Liver (tissue), 9 donors: Measurements from ENCODE around the gene PTGS2. TPM values are rescaled to one million over a fixed set of nuclear protein-coding genes. Genes with fewer than 3 reads are reported as not detected.
"Not testable (repeated sequence)": the region's sequence is repeated elsewhere in the genome, so short reads cannot be mapped to it uniquely, and the experiment has no call there.

ENCODE experiments used
- DNase-seq: peaks from one replicate; pipeline ENCODE4 v3.0.0-alpha.2; 2017; ENCODE audit warnings: low spot score
- H3K27ac ChIP-seq, 2 donors: one replicate each; pipeline ENCODE4 v1.7.0; 2013; ENCODE audit warnings: inconsistent platforms in 2 of 2, low read length in 2 of 2, control low read depth in 1 of 2, low read depth in 1 of 2, mild to moderate bottlenecking in 1 of 2
- H3K27me3 ChIP-seq, 4 donors: one replicate each; pipeline versions ENCODE4 v1.6.1 to v1.7.0; 2013; ENCODE audit warnings: low read length in 3 of 4, inconsistent platforms in 1 of 4, mild to moderate bottlenecking in 1 of 4, moderate library complexity in 1 of 4; ENCODE audit not compliant: control insufficient read depth in 4 of 4, insufficient read depth in 4 of 4
- H3K36me3 ChIP-seq, 4 donors: one replicate each; pipeline versions ENCODE4 v1.6.1 to v1.7.0; 2013; ENCODE audit warnings: low read length in 3 of 4, mild to moderate bottlenecking in 3 of 4, low read depth in 1 of 4, moderate library complexity in 1 of 4; ENCODE audit not compliant: control insufficient read depth in 4 of 4, insufficient read depth in 3 of 4
- H3K4me1 ChIP-seq, 4 donors: one replicate each; pipeline versions ENCODE4 v1.6.1 to v1.7.0; 2013; ENCODE audit warnings: low read length in 3 of 4, mild to moderate bottlenecking in 3 of 4, moderate library complexity in 1 of 4; ENCODE audit not compliant: control insufficient read depth in 4 of 4, insufficient read depth in 4 of 4
- H3K4me3 ChIP-seq, 3 donors: one replicate each; pipeline versions ENCODE4 v1.6.1 to v1.7.0; 2013; ENCODE audit warnings: low read length in 3 of 3, control low read depth in 1 of 3, low read depth in 1 of 3, mild to moderate bottlenecking in 1 of 3
- H3K9ac ChIP-seq, 2 donors: one replicate each; pipeline ENCODE4 v1.7.0; 2013; ENCODE audit warnings: low read length in 2 of 2, mild to moderate bottlenecking in 2 of 2, moderate library complexity in 2 of 2, control low read depth in 1 of 2, low read depth in 1 of 2
- H3K9me3 ChIP-seq, 4 donors: one replicate each; pipeline versions ENCODE4 v1.6.1 to v1.7.0; 2013; ENCODE audit warnings: low read length in 3 of 4; ENCODE audit not compliant: control insufficient read depth in 4 of 4
- CTCF ChIP-seq: fragments of 150-350 bp; IDR thresholded peaks from 2 replicates; pipeline ENCODE4 v1.5.1; 2017; ENCODE audit warnings: improper control_type of control experiment, low read depth, low read length; ENCODE audit not compliant: missing input control
- EGR1 ChIP-seq, 2 donors: IDR thresholded peaks; 2 replicates each; pipeline ENCODE4 v1.6.1; 2016 to 2018; ENCODE audit warnings: antibody characterized with exemption in 2 of 2, low read depth in 2 of 2
- FOXA1 ChIP-seq: IDR thresholded peaks from 2 replicates; pipeline ENCODE4 v1.6.1; 2016; ENCODE audit warnings: antibody characterized with exemption
- FOXA2 ChIP-seq: IDR thresholded peaks from 2 replicates; pipeline ENCODE4 v1.6.1; 2016; ENCODE audit warnings: antibody characterized with exemption
- GABPA ChIP-seq, 2 donors: IDR thresholded peaks in 1 of 2; conservative IDR thresholded peaks in 1 of 2; 2 replicates each; pipeline ENCODE4 v1.6.1; 2016; ENCODE audit warnings: antibody characterized with exemption in 2 of 2, mild to moderate bottlenecking in 1 of 2, moderate library complexity in 1 of 2
- HNF4G ChIP-seq: IDR thresholded peaks from 2 replicates; pipeline ENCODE4 v1.6.1; 2016; ENCODE audit warnings: antibody characterized with exemption
- JUND ChIP-seq, 2 donors: IDR thresholded peaks; 2 replicates each; pipeline ENCODE4 v1.6.1; 2016; ENCODE audit warnings: antibody characterized with exemption in 2 of 2
- NR2F2 ChIP-seq: IDR thresholded peaks from 2 replicates; pipeline ENCODE4 v1.6.1; 2016; ENCODE audit warnings: antibody characterized with exemption
- REST ChIP-seq: IDR thresholded peaks from 2 replicates; pipeline ENCODE4 v1.6.1; 2016; ENCODE audit warnings: antibody characterized with exemption, mild to moderate bottlenecking
- RXRA ChIP-seq, 2 donors: IDR thresholded peaks; 2 replicates each; pipeline ENCODE4 v1.6.1; 2017 to 2018; ENCODE audit warnings: antibody characterized with exemption in 2 of 2, mild to moderate bottlenecking in 1 of 2
- SP1 ChIP-seq: IDR thresholded peaks from 2 replicates; pipeline ENCODE4 v1.6.1; 2018; ENCODE audit warnings: antibody characterized with exemption, mild to moderate bottlenecking
- YY1 ChIP-seq: IDR thresholded peaks from 2 replicates; pipeline ENCODE4 v1.6.1; 2016; ENCODE audit warnings: antibody characterized with exemption, mild to moderate bottlenecking
- ZBTB33 ChIP-seq: IDR thresholded peaks from 2 replicates; pipeline ENCODE4 v1.6.1; 2016; ENCODE audit warnings: antibody characterized with exemption
- WGBS: extraction: QIAGEN DNeasy Blood & Tissue Kit; methylation state at CpG from one replicate; pipeline ENCODE4 v1.1.7; 2013; 5-methylcytosine and 5-hydroxymethylcytosine counted together
- polyA plus RNA-seq, 2 donors: library from polyadenylated mRNA; stranded (reverse) in 1 of 2; unstranded in 1 of 2; fragments of 200-250 nt in 1 of 2; fragments of >200 nt in 1 of 2; fragmentation: Nextera tagmentation in 1 of 2; extraction: Ambion mirVana in 1 of 2; gene quantifications; one replicate each; pipeline versions ENCODE4 v1.2.1 to v1.2.3, GENCODE V29; 2013 to 2015
- total RNA-seq, 2 donors: library from RNA; depleted of rRNA; stranded (reverse); fragments of >200 nt; gene quantifications; one replicate each; pipeline ENCODE4 v1.2.3, GENCODE V29; 2014
- donor health status: healthy.
- donor health status: healthy.
- donor health status: healthy.
- donor health status: healthy.
- donor health status: healthy.

Gene PTGS2
- total and polyA plus RNA-seq, 4 donors, result 0.11 to 0.33 (median 0.29) TPM

- no peak overlapping the region for H3K9ac ChIP-seq
- WGBS, result 89% methylated on average over 3 of the region's 3 CpGs
- H3K4me3 ChIP-seq, result no peak overlapping the region
- no peaks in the 10 kb centered on the region for H3K4me1 ChIP-seq
- TF ChIP-seq NR2F2, result no peak
- no peaks in the 10 kb centered on the region for H3K9me3 ChIP-seq
- no peaks in the 10 kb centered on the region for H3K36me3 ChIP-seq
- H3K27ac ChIP-seq, result no peak overlapping the region
- no peak for DNase-seq
- H3K27me3 ChIP-seq, result peaks cover 0 to 2% (median 0%) of the 10 kb centered on the region in 4 donors
Measured at GRCh38 chr1:186654741-186655140, 25.5 kb downstream of the PTGS2 start.

- TF ChIP-seq HNF4G, result no peak
- TF ChIP-seq RXRA (IDR thresholded peaks at IDR 0.05), result no peak
- TF ChIP-seq CTCF, result no peak
- TF ChIP-seq SP1, result no peak
- TF ChIP-seq FOXA2, result no peak
- no peak for TF ChIP-seq ZBTB33
- no peak for TF ChIP-seq GABPA (IDR thresholded peaks at IDR 0.05 in 1 of 2, conservative IDR thresholded peaks at IDR 0.05 in 1 of 2)
- no peak for TF ChIP-seq FOXA1
- no peaks in the 10 kb centered on the region for H3K9me3 ChIP-seq
- peaks cover 0 to 2% (median 0%) of the 10 kb centered on the region in 4 donors for H3K27me3 ChIP-seq
- WGBS, result 72% methylated on average over 2 of the region's 2 CpGs
- H3K4me3 ChIP-seq, result no peak overlapping the region
- DNase-seq, result no peak
- H3K27ac ChIP-seq, result no peak overlapping the region
- no peaks in the 10 kb centered on the region for H3K4me1 ChIP-seq
- no peaks in the 10 kb centered on the region for H3K36me3 ChIP-seq
- H3K9ac ChIP-seq, result no peak overlapping the region
Measured at GRCh38 chr1:186653312-186653711, 26.9 kb downstream of the PTGS2 start.

GRCh38 chr1:186648613-186649012 is 31.6 kb downstream of the PTGS2 start:
- no peak overlapping the region for H3K9ac ChIP-seq
- 64% methylated on average over 4 of the region's 4 CpGs for WGBS
- H3K36me3 ChIP-seq, result no peaks in the 10 kb centered on the region
- DNase-seq, result no peak
- no peak overlapping the region for H3K27ac ChIP-seq
- TF ChIP-seq GABPA (IDR thresholded peaks at IDR 0.05 in 1 of 2, conservative IDR thresholded peaks at IDR 0.05 in 1 of 2) (no peak), ZBTB33 (no peak), RXRA (IDR thresholded peaks at IDR 0.05) (no peak), REST (no peak), EGR1 (IDR thresholded peaks at IDR 0.05; ENCODE audit: low read depth in 2 of 2) (no peak), JUND (IDR thresholded peaks at IDR 0.05) (no peak), YY1 (no peak)
- H3K9me3 ChIP-seq, result no peaks in the 10 kb centered on the region
- H3K4me1 ChIP-seq, result no peaks in the 10 kb centered on the region
- peaks cover 0 to 2% (median 0%) of the 10 kb centered on the region in 4 donors for H3K27me3 ChIP-seq
- H3K4me3 ChIP-seq, result no peak overlapping the region

- not testable (repeated sequence) for H3K4me3 ChIP-seq
- 92% methylated on average over 4 of the region's 4 CpGs for WGBS
Measured at GRCh38 chr1:186647985-186648384, 32.2 kb downstream of the PTGS2 start.

More at GRCh38 chr1:186647985-186648384, 32.2 kb downstream of the PTGS2 start:
- not testable (repeated sequence) for H3K27me3 ChIP-seq, H3K9me3 ChIP-seq, H3K27ac ChIP-seq, H3K36me3 ChIP-seq, DNase-seq, H3K4me1 ChIP-seq, H3K9ac ChIP-seq
